ENCODE results near the gene MINK1.
"Not testable (repeated sequence)": the region's sequence is repeated elsewhere in the genome, so short reads cannot be mapped to it uniquely, and the experiment has no call there.

The MINK1 gene

GRCh38 chr17:4812690-4813089 is 20.4 kb upstream of the MINK1 start:
- DNase-seq, result no peak

GRCh38 chr17:4815043-4815675 is 18.0 kb upstream of the MINK1 start:
- DNase-seq, result no peak

GRCh38 chr17:4816826-4817225 is 16.3 kb upstream of the MINK1 start:
- DNase-seq, result no peak

GRCh38 chr17:4818276-4818675 is 14.9 kb upstream of the MINK1 start:
- DNase-seq, result no peak

- DNase-seq, result no peak
These were observed 10.3 kb upstream of the MINK1 start for GRCh38 chr17:4822835-4823234.

- DNase-seq, result no peak
These were observed 9.6 kb upstream of the MINK1 start for GRCh38 chr17:4823373-4824089.

- DNase-seq, result no peak
These were observed 5.7 kb upstream of the MINK1 start for GRCh38 chr17:4827399-4827798.

GRCh38 chr17:4832829-4833177 is 337 bp upstream of the MINK1 start:
- DNase-seq, result not testable (repeated sequence)

GRCh38 chr17:4833941-4834680 is 971 bp downstream of the MINK1 start:
- DNase-seq, result no peak

GRCh38 chr17:4834681-4835020 is 1.5 kb downstream of the MINK1 start:
- DNase-seq, result no peak

GRCh38 chr17:4836221-4836620 is 3.1 kb downstream of the MINK1 start:
- DNase-seq, result no peak

- no peak for DNase-seq
These were observed 4.5 kb downstream of the MINK1 start for GRCh38 chr17:4837471-4838308.

- no peak for DNase-seq
These were observed 5.2 kb downstream of the MINK1 start for GRCh38 chr17:4838309-4838785.

GRCh38 chr17:4839221-4839620 is 6.1 kb downstream of the MINK1 start:
- DNase-seq, result no peak

GRCh38 chr17:4839965-4840892 is 7.1 kb downstream of the MINK1 start:
- no peak for DNase-seq

GRCh38 chr17:4840893-4841242 is 7.7 kb downstream of the MINK1 start:
- DNase-seq, result no peak

GRCh38 chr17:4842376-4842775 is 9.2 kb downstream of the MINK1 start:
- DNase-seq, result no peak

- no peak for DNase-seq
These were observed 10.3 kb downstream of the MINK1 start for GRCh38 chr17:4843321-4844000.

- no peak for DNase-seq
These were observed 12.0 kb downstream of the MINK1 start for GRCh38 chr17:4845118-4845517.

GRCh38 chr17:4846635-4847390 is 13.7 kb downstream of the MINK1 start:
- no peak for DNase-seq

GRCh38 chr17:4849011-4849536 is 15.9 kb downstream of the MINK1 start:
- DNase-seq, result no peak
